Loucy (cell line): Measurements from ENCODE around the gene STAC3.

Experiments
- EZH2phosphoT487 ChIP-seq: fragments of 200-600 bp; IDR thresholded peaks from 2 replicates; pipeline ENCODE4 v1.6.1; 2018; ENCODE audit warnings: antibody characterized with exemption, mild to moderate bottlenecking, moderate library complexity, borderline replicate concordance
- TF ChIP-seq, protein P1 (sequence below): fragments of 200-600 bp; sonication (generic); conservative IDR thresholded peaks from 2 replicates; pipeline ENCODE4 v1.5.1; 2014; ENCODE audit warnings: mild to moderate bottlenecking, antibody characterized with exemption, low read length

DNA sequence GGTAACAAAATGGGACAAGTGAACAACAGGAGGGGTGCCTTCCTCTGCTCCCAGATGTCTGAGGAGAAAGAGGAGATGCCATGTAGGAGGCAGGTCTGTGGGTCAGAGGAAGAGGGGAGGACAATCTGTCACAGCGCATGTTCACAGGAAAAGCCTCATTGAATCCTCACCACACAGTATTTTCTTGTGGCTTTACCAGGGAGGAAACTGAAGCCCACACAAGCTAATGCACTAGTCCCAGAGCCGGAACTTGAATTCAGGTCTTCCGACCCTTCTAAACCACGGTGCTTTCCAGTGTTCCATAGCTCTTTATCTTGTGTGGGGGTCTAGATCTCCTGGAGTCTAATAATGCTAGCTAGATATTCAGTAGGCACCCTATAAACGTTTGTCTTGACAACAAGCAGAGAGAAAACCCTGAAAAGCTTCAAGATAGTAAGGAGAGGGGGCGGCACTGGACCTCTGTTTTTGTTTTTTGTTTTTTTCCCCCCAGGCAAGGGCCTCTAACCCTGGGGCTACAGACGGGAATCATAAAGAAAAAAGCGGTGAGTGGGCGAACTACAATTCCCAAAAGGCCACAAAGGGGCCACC lies 21.8 kb downstream of the STAC3 start:
- TF ChIP-seq, protein P1, sequence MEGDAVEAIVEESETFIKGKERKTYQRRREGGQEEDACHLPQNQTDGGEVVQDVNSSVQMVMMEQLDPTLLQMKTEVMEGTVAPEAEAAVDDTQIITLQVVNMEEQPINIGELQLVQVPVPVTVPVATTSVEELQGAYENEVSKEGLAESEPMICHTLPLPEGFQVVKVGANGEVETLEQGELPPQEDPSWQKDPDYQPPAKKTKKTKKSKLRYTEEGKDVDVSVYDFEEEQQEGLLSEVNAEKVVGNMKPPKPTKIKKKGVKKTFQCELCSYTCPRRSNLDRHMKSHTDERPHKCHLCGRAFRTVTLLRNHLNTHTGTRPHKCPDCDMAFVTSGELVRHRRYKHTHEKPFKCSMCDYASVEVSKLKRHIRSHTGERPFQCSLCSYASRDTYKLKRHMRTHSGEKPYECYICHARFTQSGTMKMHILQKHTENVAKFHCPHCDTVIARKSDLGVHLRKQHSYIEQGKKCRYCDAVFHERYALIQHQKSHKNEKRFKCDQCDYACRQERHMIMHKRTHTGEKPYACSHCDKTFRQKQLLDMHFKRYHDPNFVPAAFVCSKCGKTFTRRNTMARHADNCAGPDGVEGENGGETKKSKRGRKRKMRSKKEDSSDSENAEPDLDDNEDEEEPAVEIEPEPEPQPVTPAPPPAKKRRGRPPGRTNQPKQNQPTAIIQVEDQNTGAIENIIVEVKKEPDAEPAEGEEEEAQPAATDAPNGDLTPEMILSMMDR: no peak
- TF ChIP-seq EZH2phosphoT487: no peak
